Endothelial cell of umbilical vein (primary cell): ENCODE results near the gene C15orf62. TPM values are rescaled to one million over a fixed set of nuclear protein-coding genes. Genes with fewer than 3 reads are reported as not detected.

Source experiments
- BruUV-seq: library from RNA; stranded (reverse); fragments of 400-500 nt; replicated peaks from 2 replicates; lab custom pipeline; 2021; lab: Mats Ljungman, UMichigan
- CTCF ChIA-PET: fragments of 300-600, 350-600 bp; sonication (Branson Sonifier 250); formaldehyde crosslinking; loops from one replicate; lab custom pipeline; 2021; ENCODE audit warnings: antibody characterized with exemption, inconsistent platforms; lab: Charles Lee
- POLR2A ChIA-PET: fragments of 300-600, 350-600 bp; sonication (Branson Sonifier 250); formaldehyde crosslinking; loops from one replicate; lab custom pipeline; 2021; ENCODE audit warnings: antibody characterized with exemption, inconsistent platforms; lab: Charles Lee
- DNase-seq: peaks from one replicate; pipeline ENCODE4 v3.0.0-alpha.2; 2011; ENCODE audit warnings: low read depth, low spot score
- FAIRE-seq: peaks from 2 replicates; lab custom pipeline; 2011; peaks lifted over from hg19 to GRCh38; lab: Jason Lieb, UNC
- H2AFZ ChIP-seq: 2 replicates; pipeline ENCODE4 v1.6.0; 2012; ENCODE audit warnings: low read depth, low read length, control low read depth, inconsistent platforms
- H3K27ac ChIP-seq: 2 replicates; pipeline ENCODE4 v1.5.1; 2011; ENCODE audit warnings: low read depth, mild to moderate bottlenecking, control low read depth, low read length, moderate library complexity; ENCODE audit not compliant: insufficient read depth
- H3K27me3 ChIP-seq, 2 experiments: 2 replicates each; pipeline versions ENCODE4 v1.6.0 to v1.6.1; 2011; ENCODE audit warnings: low read length in 2 of 2, mixed read lengths in 1 of 2; ENCODE audit not compliant: control insufficient read depth in 2 of 2, insufficient read depth in 2 of 2
- H3K36me3 ChIP-seq, 2 experiments: 2 replicates in 1 of 2; 3 replicates in 1 of 2; pipeline ENCODE4 v1.5.1; 2011; ENCODE audit warnings: low read length in 2 of 2, mild to moderate bottlenecking in 1 of 2, moderate library complexity in 1 of 2; ENCODE audit not compliant: control insufficient read depth in 2 of 2, insufficient read depth in 2 of 2; ENCODE audit errors: extremely low read depth in 1 of 2
- H3K4me1 ChIP-seq: 3 replicates; pipeline ENCODE4 v1.5.1; 2011; ENCODE audit warnings: mild to moderate bottlenecking, low read length; ENCODE audit not compliant: control insufficient read depth, insufficient read depth; ENCODE audit errors: extremely low read depth
- H3K4me2 ChIP-seq: 2 replicates; pipeline ENCODE4 v1.6.1; 2011; ENCODE audit warnings: low read length, control low read depth, mixed read lengths; ENCODE audit not compliant: insufficient read depth
- H3K4me3 ChIP-seq, 3 experiments: fragments of 200-600 bp in 1 of 3; sonication (generic), shearing (Covaris generic) in 1 of 3; replicated peaks in 1 of 3; 2 replicates each; pipeline ENCODE4 v1.5.1; 2011 to 2016; ENCODE audit warnings: control low read depth in 3 of 3, low read length in 3 of 3, mild to moderate bottlenecking in 2 of 3, inconsistent platforms in 1 of 3, low read depth in 1 of 3, moderate library complexity in 1 of 3; ENCODE audit not compliant: insufficient read depth in 1 of 3
- H3K79me2 ChIP-seq: 2 replicates; pipeline ENCODE4 v1.6.0; 2012; ENCODE audit warnings: low read length, inconsistent platforms; ENCODE audit not compliant: control insufficient read depth, insufficient read depth
- H3K9ac ChIP-seq: replicated peaks from 2 replicates; pipeline ENCODE3; 2011; ENCODE audit warnings: low read length, control low read depth; ENCODE audit not compliant: insufficient read depth; ENCODE audit errors: extremely low read depth
- H3K9me1 ChIP-seq: replicated peaks from 3 replicates; pipeline ENCODE4 v1.6.0; 2011; ENCODE audit warnings: mild to moderate bottlenecking, low read length; ENCODE audit not compliant: control insufficient read depth, insufficient read depth; ENCODE audit errors: extremely low read depth
- H3K9me3 ChIP-seq: replicated peaks from 2 replicates; pipeline ENCODE4 v1.5.1; 2012; ENCODE audit warnings: low read length, inconsistent platforms; ENCODE audit not compliant: control insufficient read depth, insufficient read depth
- H4K20me1 ChIP-seq: replicated peaks from 2 replicates; pipeline ENCODE3; 2011; ENCODE audit warnings: mild to moderate bottlenecking, low read length; ENCODE audit not compliant: control insufficient read depth, insufficient read depth; ENCODE audit errors: extremely low read depth
- FOS ChIP-seq: IDR thresholded peaks from 2 replicates; pipeline ENCODE4 v1.6.1; 2011; ENCODE audit warnings: mild to moderate bottlenecking, low read length, moderate library complexity, borderline replicate concordance; ENCODE audit not compliant: insufficient read depth
- GATA2 ChIP-seq: IDR thresholded peaks from 2 replicates; pipeline ENCODE4 v1.7.0; 2011; ENCODE audit warnings: low read depth, mild to moderate bottlenecking, moderate library complexity, mixed read lengths, low read length; ENCODE audit not compliant: insufficient read length, insufficient read depth
- MAX ChIP-seq: IDR thresholded peaks from 2 replicates; pipeline ENCODE4 v1.6.1; 2011; ENCODE audit not compliant: insufficient read depth, insufficient read length
- MYC ChIP-seq: IDR thresholded peaks from one replicate; pipeline ENCODE4 v1.6.1; 2011; ENCODE audit warnings: mild to moderate bottlenecking, low read depth, low read length
- POLR2A ChIP-seq: IDR thresholded peaks from 2 replicates; pipeline ENCODE4 v1.6.1; 2012; ENCODE audit warnings: low read depth, mild to moderate bottlenecking, control low read depth, low read length
- POLR2AphosphoS5 ChIP-seq: IDR thresholded peaks from 2 replicates; pipeline ENCODE4 v1.6.1; 2012; ENCODE audit warnings: low read depth, mild to moderate bottlenecking, control low read depth, low read length, moderate library complexity; ENCODE audit not compliant: insufficient read depth
- dilution Hi-C: fragments of 300-500 bp; cut with MboI; formaldehyde crosslinking; loops from one replicate; pipeline ENCODE4 v1.15.0; 2019; ENCODE audit warnings: low sequenced_read_pairs; ENCODE audit not compliant: extremely low pct_ligation_motif_present
- intact Hi-C: fragments of 100-400 bp; cut with micrococcal nuclease; formaldehyde crosslinking; loops from one replicate; pipeline ENCODE4 v1.10.0; 2022
- polyA plus RNA-seq, 4 experiments: library from polyadenylated mRNA; depleted of rRNA in 3 of 4; stranded (reverse) in 3 of 4; unstranded in 1 of 4; fragments of >200 nt; gene quantifications; 2 replicates each; pipeline versions ENCODE4 v1.2.1 to v1.2.3, GENCODE V29; 2011 to 2012; ENCODE audit warnings: missing spikeins in 1 of 4
- total RNA-seq: library from RNA; stranded (reverse); gene quantifications from 2 replicates; pipeline ENCODE4 v1.2.3, GENCODE V29; 2021
- TF ChIP-seq, protein P1 (sequence below), 2 donors: IDR thresholded peaks; 1 replicate in 1 of 2; 2 replicates in 1 of 2; pipeline ENCODE4 v1.5.1; 2011; ENCODE audit warnings: low read length in 2 of 2, mild to moderate bottlenecking in 2 of 2, moderate library complexity in 2 of 2, control low read depth in 1 of 2, inconsistent platforms in 1 of 2, low read depth in 1 of 2; ENCODE audit not compliant: insufficient read depth in 1 of 2; ENCODE audit errors: extremely low read depth in 1 of 2

C15orf62 gene
- total and polyA plus RNA-seq, 2 donors (not counting 3 experiments of a cell fraction or from before 2014, with no cell fraction given) = 0.12 to 0.38 TPM

DNA sequence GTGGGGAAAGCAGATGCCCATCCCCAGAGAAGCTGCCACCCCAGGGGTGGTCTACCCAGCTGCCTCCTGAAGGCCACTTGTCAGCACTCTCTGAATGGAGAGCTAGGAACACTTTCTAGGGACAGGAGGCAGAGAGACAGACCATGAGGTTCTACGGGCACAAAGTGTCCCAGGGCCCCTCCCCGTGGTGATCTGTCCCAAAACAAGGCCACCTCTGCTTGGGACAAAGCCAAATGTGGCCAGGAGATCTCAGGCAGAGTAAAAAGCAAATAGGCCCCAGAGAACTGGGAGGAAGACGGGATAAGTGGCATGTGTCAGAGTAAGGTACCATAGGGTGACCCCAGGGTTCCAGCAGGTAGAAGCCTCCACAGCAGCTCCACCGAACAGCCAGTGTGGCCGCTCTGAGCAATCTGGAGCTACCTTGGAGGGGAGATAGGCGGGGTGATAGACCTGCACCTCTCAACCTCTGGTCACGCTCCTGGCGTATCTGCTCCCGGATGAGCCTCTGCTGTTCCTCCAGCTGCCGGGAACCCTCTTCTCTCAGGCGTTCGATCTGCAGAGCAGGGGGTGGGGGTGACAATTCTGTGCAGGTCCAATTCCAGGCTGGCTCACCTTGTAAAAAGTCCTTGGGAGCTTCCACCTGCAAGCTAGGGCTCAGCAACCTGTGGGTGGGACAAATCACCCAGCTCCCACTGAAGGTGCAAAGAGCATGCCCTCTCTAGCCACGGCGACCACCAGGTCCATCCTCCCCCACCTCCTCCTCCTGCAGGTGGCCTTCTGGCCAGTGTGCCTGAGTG lies 6.2 kb downstream of the C15orf62 start:
- no peak overlapping the region for H3K27ac ChIP-seq
- no peaks in the 10 kb centered on the region for H4K20me1 ChIP-seq
- peaks cover 0 to 38% of the 10 kb centered on the region in 2 experiments for H3K36me3 ChIP-seq
- no peak overlapping the region for H3K4me2 ChIP-seq
- H3K79me2 ChIP-seq = no peaks in the 10 kb centered on the region
- ChIA-PET POLR2A (no interaction called here), CTCF (interaction anchor here (0.8 to 2.4 kb wide), 4 partner anchors 10 to 31 kb away, joined by 3 to 8 read pairs (median 4); partner anchors contain the start of genes DNAJC17, GCHFR and ZFYVE19)
- no peak overlapping the region for H3K4me3 ChIP-seq
- no peak for FAIRE-seq
- H3K9me3 ChIP-seq = no peaks in the 10 kb centered on the region
- TF ChIP-seq MAX (no peak), FOS (no peak), GATA2 (no peak), POLR2AphosphoS5 (no peak), POLR2A (no peak), MYC (no peak)
- TF ChIP-seq, protein P1, sequence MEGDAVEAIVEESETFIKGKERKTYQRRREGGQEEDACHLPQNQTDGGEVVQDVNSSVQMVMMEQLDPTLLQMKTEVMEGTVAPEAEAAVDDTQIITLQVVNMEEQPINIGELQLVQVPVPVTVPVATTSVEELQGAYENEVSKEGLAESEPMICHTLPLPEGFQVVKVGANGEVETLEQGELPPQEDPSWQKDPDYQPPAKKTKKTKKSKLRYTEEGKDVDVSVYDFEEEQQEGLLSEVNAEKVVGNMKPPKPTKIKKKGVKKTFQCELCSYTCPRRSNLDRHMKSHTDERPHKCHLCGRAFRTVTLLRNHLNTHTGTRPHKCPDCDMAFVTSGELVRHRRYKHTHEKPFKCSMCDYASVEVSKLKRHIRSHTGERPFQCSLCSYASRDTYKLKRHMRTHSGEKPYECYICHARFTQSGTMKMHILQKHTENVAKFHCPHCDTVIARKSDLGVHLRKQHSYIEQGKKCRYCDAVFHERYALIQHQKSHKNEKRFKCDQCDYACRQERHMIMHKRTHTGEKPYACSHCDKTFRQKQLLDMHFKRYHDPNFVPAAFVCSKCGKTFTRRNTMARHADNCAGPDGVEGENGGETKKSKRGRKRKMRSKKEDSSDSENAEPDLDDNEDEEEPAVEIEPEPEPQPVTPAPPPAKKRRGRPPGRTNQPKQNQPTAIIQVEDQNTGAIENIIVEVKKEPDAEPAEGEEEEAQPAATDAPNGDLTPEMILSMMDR (IDR thresholded peaks at IDR 0.05; ENCODE audit: extremely low read depth in 1 of 2, insufficient read depth in 1 of 2, low read depth in 1 of 2, low read length in 2 of 2) = no peak
- intact Hi-C loops = no loop called here
- BruUV-seq = no TSS peak
- dilution Hi-C loops = no loop called here
- DNase-seq = no peak
- H3K4me1 ChIP-seq = no peaks in the 10 kb centered on the region
- no peaks in the 10 kb centered on the region for H3K9me1 ChIP-seq
- no peak overlapping the region for H3K9ac ChIP-seq
- no peak overlapping the region for H2AFZ ChIP-seq
- no peaks in the 10 kb centered on the region for H3K27me3 ChIP-seq
